ENCODE measurements around the gene PTPRT.

Gene PTPRT

DNA sequence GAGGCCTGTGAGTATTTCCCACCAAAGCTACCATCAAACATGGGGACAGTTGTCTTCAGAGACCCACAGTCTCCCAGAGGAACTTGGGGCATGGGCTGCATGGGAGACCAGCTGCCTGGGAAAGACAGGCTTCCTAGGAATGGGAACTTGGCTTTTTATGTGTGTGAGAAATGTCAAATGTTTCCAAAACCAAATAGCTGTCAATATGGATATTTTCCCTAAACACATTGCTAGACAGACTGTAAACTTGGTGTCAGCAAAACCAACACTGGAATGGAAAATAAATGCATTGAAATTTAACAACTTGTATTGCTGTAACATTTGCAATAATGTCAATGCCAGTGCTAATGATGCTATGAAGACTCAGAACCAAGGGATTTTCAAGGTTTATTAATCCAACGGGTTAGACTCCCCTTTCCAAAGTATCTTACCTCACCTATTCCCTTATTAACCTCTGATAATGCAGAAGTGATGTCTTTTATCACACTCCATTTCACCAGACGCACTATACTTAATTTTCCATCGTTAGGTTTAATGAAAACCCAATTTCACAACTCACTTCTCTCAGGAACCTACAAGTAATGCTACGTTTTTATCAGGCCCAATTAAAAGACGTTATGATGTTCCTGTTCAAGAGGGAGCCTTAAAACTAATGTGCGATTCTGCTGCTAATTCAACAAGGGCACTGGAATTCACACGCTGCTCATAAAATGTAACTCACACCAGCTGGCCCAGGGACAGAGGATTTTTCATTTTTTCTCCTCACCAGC lies 1025.4 kb downstream of the PTPRT start:
- no peak overlapping the region for H3K27ac Mint-ChIP-seq (ENCODE audit: low read depth)
- no peaks in the 10 kb centered on the region for H3K4me1 Mint-ChIP-seq
- H3K4me3 Mint-ChIP-seq, result no peak overlapping the region
- no peak for DNase-seq (ENCODE audit: low spot score in 2 of 2)
- peaks cover 10% of the 10 kb centered on the region for H3K9me3 Mint-ChIP-seq
- no peak for ATAC-seq (replicated peaks; ENCODE audit: extremely low read depth, poor library complexity, severe bottlenecking)
- no peaks in the 10 kb centered on the region for H3K27me3 Mint-ChIP-seq
- peaks cover 1% of the 10 kb centered on the region for H3K36me3 Mint-ChIP-seq (ENCODE audit: insufficient read depth)

DNA sequence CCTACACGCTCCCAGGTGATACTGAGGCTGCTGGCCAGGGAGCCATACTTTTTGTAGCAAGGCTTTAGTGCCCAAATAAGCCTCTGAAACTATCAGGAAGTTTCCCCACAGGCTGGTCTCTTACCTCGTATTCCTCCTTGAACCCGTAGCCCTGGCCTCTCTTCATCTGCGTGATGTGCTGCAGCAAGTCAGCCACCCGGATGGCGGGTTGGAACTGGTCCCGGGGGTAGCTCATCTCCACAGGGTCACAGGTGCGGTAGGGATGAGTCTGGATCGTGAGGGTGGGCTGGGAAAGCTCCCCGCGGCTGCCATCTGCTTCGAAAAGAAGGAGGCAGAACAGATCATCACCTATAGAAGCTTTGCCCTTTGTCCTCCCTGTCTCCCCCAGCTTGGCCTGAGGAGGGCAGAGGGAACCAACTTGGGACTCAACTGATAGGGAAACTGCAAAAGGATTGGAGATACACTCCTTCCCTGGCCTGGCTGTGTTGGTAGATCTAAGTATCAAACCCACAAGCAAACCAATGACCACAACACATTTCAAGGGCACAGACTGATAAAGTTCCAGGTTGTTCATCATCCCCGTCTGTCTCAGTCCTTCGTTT lies 1028.4 kb downstream of the PTPRT start:
- H3K27ac Mint-ChIP-seq (ENCODE audit: low read depth), result no peak overlapping the region
- H3K9me3 Mint-ChIP-seq, result peaks cover 12% of the 10 kb centered on the region
- H3K4me3 Mint-ChIP-seq, result no peak overlapping the region
- H3K36me3 Mint-ChIP-seq (ENCODE audit: insufficient read depth), result peaks cover 1% of the 10 kb centered on the region
- no peaks in the 10 kb centered on the region for H3K27me3 Mint-ChIP-seq
- H3K4me1 Mint-ChIP-seq, result no peaks in the 10 kb centered on the region
- no peak for DNase-seq (ENCODE audit: low spot score in 2 of 2)
- no peak for ATAC-seq (replicated peaks; ENCODE audit: extremely low read depth, poor library complexity, severe bottlenecking)

DNA sequence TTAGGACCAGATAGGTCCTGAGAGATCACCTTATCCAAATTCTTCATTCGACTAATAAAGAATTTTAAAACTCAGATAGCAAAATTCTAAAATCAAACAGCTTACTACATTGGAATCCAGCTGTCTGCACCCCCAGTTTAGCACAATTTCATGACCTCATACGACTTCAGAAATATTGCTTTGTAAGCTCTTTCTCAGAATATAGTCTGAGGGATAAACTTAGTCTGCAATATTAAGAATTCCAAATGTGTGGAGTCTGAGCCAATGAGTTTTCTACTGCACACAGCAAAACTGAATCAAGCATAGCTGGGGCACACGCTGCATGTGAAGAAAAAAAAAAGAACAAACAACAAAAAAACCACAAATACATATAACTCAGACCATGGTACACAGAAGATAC lies 1029.9 kb downstream of the PTPRT start:
- Mint-ChIP-seq H3K36me3 (ENCODE audit: insufficient read depth) (peaks cover 1% of the 10 kb centered on the region), H3K4me3 (no peak overlapping the region), H3K27ac (ENCODE audit: low read depth) (no peak overlapping the region), H3K27me3 (no peaks in the 10 kb centered on the region), H3K4me1 (no peaks in the 10 kb centered on the region), H3K9me3 (peaks cover 15% of the 10 kb centered on the region)
- DNase-seq (ENCODE audit: low spot score in 2 of 2), result no peak
- no peak for ATAC-seq (replicated peaks; ENCODE audit: extremely low read depth, poor library complexity, severe bottlenecking)

DNA sequence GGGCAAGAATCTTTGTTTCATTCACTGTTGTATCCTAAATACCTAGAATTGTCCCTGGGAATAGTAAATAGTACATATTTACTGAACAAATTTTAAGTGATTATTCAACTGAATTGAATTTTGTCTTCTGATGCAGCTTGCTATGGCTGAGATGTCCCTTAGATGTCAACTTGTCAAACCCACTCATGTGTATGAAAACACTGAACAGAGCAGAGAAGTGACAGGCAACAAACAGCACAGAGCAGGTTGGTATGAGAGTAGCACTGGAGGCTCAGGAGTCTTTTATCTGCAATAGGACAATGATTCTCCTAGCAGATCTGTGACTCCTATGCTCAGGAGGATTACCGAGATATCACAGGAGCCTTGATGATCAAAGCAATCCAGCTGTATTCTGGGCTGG lies 1031.4 kb downstream of the PTPRT start:
- no peak overlapping the region for H3K4me3 Mint-ChIP-seq

DNA sequence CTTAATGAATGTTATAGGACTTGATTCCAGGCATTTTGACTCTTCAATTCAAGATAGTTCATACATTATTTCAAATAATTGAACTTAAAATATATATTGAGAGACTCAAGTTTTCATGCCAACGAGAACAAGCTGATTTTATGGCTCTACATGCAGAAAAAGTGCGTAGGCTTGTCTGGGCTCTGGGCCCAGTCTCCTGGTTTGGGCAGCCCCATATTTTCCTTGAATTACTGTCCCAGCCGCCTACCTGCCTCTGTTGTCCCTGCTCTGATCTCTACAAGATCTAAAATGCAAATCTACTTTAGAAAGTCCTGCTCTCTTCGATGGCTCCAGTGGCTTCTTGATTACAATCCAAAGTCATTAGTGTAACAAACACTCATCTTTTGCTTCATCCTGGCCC lies 1034.1 kb downstream of the PTPRT start:
- Mint-ChIP-seq H3K27me3 (no peaks in the 10 kb centered on the region), H3K4me3 (no peak overlapping the region), H3K9me3 (peaks cover 19% of the 10 kb centered on the region), H3K27ac (ENCODE audit: low read depth) (no peak overlapping the region), H3K4me1 (no peaks in the 10 kb centered on the region), H3K36me3 (ENCODE audit: insufficient read depth) (no peaks in the 10 kb centered on the region)
- DNase-seq (ENCODE audit: low spot score in 2 of 2), result no peak
- ATAC-seq (replicated peaks; ENCODE audit: extremely low read depth, poor library complexity, severe bottlenecking), result no peak

More for the DNA sequence above, 1031.4 kb downstream of the PTPRT start:
- H3K9me3 Mint-ChIP-seq, result peaks cover 19% of the 10 kb centered on the region
- no peak for ATAC-seq (replicated peaks; ENCODE audit: extremely low read depth, poor library complexity, severe bottlenecking)
- no peaks in the 10 kb centered on the region for H3K27me3 Mint-ChIP-seq
- no peaks in the 10 kb centered on the region for H3K4me1 Mint-ChIP-seq
- H3K27ac Mint-ChIP-seq (ENCODE audit: low read depth), result no peak overlapping the region
- H3K36me3 Mint-ChIP-seq (ENCODE audit: insufficient read depth), result peaks cover 1% of the 10 kb centered on the region
- DNase-seq (ENCODE audit: low spot score in 2 of 2), result no peak

DNA sequence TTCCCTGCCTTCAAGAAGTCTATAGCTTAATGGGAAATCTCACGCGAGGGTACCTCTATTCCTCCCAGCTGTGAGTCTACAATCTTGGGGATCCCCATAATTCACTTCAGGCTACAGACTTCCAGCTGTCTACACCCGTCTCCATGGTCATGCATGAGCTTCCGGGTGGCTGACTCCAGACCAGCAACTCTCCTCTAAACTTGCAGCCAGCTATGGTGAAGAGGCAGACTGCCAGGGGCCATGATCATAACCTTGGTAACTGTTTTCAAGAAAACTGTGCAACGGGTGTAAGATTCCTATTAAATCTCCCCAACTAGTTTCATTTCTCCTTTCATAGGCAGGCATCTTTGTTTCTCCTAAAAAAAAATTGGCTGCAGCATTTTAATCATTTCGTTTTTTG lies 1037.1 kb downstream of the PTPRT start:
- H3K27ac Mint-ChIP-seq (ENCODE audit: low read depth), result no peak overlapping the region
- DNase-seq (ENCODE audit: low spot score in 2 of 2) (no peak), ATAC-seq (replicated peaks; ENCODE audit: extremely low read depth, poor library complexity, severe bottlenecking) (no peak)
- H3K27me3 Mint-ChIP-seq, result no peaks in the 10 kb centered on the region
- no peaks in the 10 kb centered on the region for H3K4me1 Mint-ChIP-seq
- H3K4me3 Mint-ChIP-seq, result no peak overlapping the region
- H3K36me3 Mint-ChIP-seq (ENCODE audit: insufficient read depth), result no peaks in the 10 kb centered on the region
- H3K9me3 Mint-ChIP-seq, result peaks cover 25% of the 10 kb centered on the region

DNA sequence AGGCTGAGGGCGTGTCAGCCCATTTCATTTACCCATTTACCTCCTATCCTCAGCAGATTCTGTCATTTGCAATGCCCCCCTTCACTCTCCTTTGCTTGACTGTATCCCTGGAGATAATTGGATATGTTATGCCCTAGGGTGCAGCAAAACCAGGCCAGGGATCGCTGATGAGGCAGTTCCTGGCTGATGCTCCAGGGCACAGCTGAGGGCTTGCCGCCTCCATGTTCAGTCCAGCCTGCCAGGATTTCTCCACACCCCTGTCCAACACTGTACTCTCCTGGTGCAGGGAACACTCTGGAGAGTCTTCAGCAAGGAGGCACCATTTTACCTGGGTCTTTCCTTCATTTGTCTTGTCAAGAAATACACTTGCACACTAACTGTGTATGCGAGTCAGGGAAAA lies 1039.5 kb downstream of the PTPRT start:
- peaks cover 11% of the 10 kb centered on the region for H3K9me3 Mint-ChIP-seq
- ATAC-seq (replicated peaks; ENCODE audit: extremely low read depth, poor library complexity, severe bottlenecking) (no peak), DNase-seq (ENCODE audit: low spot score in 2 of 2) (no peak)
- no peaks in the 10 kb centered on the region for H3K36me3 Mint-ChIP-seq (ENCODE audit: insufficient read depth)
- H3K4me1 Mint-ChIP-seq, result no peaks in the 10 kb centered on the region
- no peak overlapping the region for H3K27ac Mint-ChIP-seq (ENCODE audit: low read depth)
- no peaks in the 10 kb centered on the region for H3K27me3 Mint-ChIP-seq
- H3K4me3 Mint-ChIP-seq, result no peak overlapping the region

DNA sequence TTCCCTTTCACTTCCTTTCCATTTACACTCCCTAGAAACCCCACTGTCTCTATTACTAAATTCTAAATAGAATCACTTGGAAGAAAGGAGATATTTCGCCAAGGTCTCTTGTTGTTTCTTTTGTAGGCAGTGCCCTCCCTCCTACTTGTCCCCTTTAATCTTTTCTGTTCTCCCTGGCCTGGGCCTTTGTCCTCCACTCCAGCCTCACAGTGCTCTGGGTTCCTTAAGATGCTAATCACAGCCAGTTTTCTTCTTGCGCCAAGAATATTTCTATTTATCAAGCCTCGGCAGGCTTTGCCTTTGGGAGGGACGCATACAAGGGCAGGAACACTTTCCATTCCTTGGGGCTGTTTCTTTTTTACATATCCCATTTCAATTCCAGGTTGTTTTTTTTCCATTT lies 1051.0 kb downstream of the PTPRT start:
- H3K27me3 Mint-ChIP-seq, result no peaks in the 10 kb centered on the region
- no peaks in the 10 kb centered on the region for H3K4me1 Mint-ChIP-seq
- H3K36me3 Mint-ChIP-seq (ENCODE audit: insufficient read depth), result no peaks in the 10 kb centered on the region
- peaks cover 23% of the 10 kb centered on the region for H3K9me3 Mint-ChIP-seq
- no peak for ATAC-seq (replicated peaks; ENCODE audit: extremely low read depth, poor library complexity, severe bottlenecking)
- no peak overlapping the region for H3K4me3 Mint-ChIP-seq
- H3K27ac Mint-ChIP-seq (ENCODE audit: low read depth), result no peak overlapping the region
- no peak for DNase-seq (ENCODE audit: low spot score in 2 of 2)

DNA sequence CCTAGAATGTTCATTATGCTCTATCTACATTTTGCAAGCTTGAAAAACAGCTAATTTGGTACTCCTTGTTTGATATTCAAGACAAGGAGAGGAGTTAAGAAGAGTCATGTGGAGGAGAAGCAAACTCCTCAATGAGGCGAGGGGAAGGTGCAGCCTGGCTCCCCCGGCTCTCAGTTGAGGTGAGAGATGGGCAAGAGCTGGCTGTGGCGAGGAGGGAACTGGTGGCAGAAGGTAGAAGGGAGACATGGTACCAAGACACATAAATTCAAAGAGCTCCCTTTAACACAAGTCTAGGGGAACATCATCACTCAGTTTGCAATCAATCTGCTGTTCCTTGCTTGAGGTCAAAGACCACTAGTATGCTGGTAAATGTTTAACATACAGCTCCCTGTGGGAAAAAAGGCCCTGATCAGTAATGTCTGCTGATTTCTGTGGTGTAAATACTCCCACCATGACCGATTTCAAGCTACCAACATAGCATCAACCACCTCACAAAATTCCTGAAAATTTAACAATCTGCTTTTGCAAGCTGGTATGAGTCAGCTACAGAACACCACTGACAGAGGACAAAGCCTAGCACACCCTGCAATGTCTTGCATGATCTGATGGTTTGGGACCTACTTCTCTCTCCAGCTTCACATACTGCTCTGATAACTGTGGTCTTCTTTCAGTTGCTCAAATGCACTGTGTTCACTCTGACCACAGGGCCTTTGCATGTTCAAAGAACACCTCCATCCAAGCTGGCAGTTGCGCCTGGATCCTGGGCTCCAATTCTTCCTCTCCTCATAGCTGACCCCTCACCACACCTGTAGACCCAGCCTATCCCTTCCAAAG lies 1055.2 kb downstream of the PTPRT start:
- no peaks in the 10 kb centered on the region for H3K27me3 Mint-ChIP-seq
- ATAC-seq (replicated peaks; ENCODE audit: extremely low read depth, poor library complexity, severe bottlenecking) (no peak), DNase-seq (ENCODE audit: low spot score in 2 of 2) (no peak)
- H3K9me3 Mint-ChIP-seq, result peaks cover 5% of the 10 kb centered on the region
- no peak overlapping the region for H3K27ac Mint-ChIP-seq (ENCODE audit: low read depth)
- peaks cover 2% of the 10 kb centered on the region for H3K36me3 Mint-ChIP-seq (ENCODE audit: insufficient read depth)
- H3K4me3 Mint-ChIP-seq, result no peak overlapping the region
- no peaks in the 10 kb centered on the region for H3K4me1 Mint-ChIP-seq

DNA sequence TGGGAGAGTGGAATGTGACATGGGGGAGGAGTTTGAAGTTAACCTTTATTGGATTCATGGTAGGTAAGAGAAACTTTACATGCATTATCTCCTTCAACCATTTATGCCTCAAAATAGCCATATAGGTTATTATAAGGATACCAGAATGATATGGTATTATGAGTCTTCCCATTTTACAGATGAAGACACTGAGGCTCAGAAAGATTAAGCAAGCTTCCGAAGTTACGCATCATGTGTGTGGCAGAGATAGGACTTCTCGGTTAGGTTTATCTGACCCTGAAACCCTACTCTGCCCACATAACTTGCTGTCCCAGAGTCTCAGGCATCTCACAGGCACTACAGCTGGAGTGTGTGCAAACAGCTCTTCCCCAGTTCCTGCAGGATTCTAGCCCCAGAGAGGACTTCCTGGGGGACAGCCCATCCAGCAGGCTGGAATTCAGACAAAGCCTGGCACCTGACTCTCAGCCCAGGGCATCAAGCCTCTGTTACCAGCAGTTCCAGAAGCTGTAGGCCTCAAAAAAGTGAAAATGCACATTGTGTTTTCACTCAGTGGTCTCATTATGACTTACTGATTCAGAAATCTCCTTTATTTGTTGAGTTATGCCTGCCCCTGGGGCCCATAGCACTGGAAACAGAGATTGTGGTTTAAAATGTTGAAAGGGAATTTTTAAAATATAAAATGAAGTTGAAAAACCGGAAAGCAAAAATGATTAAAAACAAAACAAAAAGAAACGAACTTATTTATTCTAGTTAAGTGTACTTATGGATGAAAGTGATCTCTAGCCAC lies 1058.7 kb downstream of the PTPRT start:
- DNase-seq (ENCODE audit: low spot score in 2 of 2) (no peak), ATAC-seq (replicated peaks; ENCODE audit: extremely low read depth, poor library complexity, severe bottlenecking) (no peak)
- Mint-ChIP-seq H3K4me1 (no peaks in the 10 kb centered on the region), H3K27ac (ENCODE audit: low read depth) (no peak overlapping the region), H3K9me3 (peaks cover 13% of the 10 kb centered on the region), H3K4me3 (no peak overlapping the region), H3K36me3 (ENCODE audit: insufficient read depth) (peaks cover 2% of the 10 kb centered on the region), H3K27me3 (no peaks in the 10 kb centered on the region)

DNA sequence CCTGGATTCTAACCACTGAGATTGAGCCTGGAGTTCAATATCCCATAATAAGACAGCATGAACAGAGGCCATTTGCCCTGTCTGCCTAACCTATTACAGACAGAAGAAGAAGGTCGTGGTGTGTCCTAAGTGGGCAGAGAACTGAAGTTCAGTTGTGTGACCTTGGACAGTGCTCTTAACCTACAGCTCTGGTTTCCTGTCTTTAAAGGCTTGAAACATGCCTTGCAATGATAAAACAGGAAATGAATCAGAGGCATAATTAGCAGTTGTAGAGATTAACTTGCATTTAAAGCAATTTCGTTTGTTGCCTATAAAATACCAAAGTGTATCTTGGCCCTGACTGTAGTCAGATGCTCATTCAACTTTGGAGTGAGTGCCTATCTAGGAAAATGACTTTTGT lies 1064.3 kb downstream of the PTPRT start:
- Mint-ChIP-seq H3K27ac (ENCODE audit: low read depth) (no peak overlapping the region), H3K27me3 (no peaks in the 10 kb centered on the region), H3K4me1 (no peaks in the 10 kb centered on the region), H3K36me3 (ENCODE audit: insufficient read depth) (no peaks in the 10 kb centered on the region), H3K9me3 (peaks cover 18% of the 10 kb centered on the region), H3K4me3 (no peak overlapping the region)
- DNase-seq (ENCODE audit: low spot score in 2 of 2) (no peak), ATAC-seq (replicated peaks; ENCODE audit: extremely low read depth, poor library complexity, severe bottlenecking) (no peak)

DNA sequence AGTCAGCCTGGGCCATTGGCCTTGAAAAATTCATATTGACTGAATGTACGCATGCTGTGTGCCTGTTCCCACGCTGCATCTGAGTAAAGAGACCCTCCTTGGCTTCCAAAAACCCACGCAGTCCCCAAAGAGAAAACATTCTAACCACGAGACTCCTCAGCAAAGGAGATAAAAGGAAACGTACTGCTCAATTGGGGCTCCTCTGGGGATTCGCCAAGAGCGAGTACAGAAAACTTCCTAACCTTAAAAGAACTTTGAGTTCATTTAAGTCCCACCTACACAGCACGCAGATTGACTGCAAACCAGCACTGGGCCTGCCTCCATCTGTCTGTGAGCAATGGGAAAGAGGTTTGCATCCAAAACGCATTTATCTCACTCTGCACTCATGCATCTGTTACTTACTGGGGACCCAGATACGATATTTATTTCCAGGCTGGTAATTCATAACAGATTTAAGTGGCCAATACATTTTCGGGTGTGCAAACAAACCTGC lies 1065.7 kb downstream of the PTPRT start:
- Mint-ChIP-seq H3K4me3 (no peak overlapping the region), H3K27ac (ENCODE audit: low read depth) (no peak overlapping the region)
- ATAC-seq (replicated peaks; ENCODE audit: extremely low read depth, poor library complexity, severe bottlenecking), result no peak

More for the DNA sequence above, 1065.7 kb downstream of the PTPRT start:
- no peaks in the 10 kb centered on the region for H3K27me3 Mint-ChIP-seq
- H3K9me3 Mint-ChIP-seq, result peaks cover 18% of the 10 kb centered on the region
- H3K4me1 Mint-ChIP-seq, result no peaks in the 10 kb centered on the region
- no peak for DNase-seq (ENCODE audit: low spot score in 2 of 2)
- no peaks in the 10 kb centered on the region for H3K36me3 Mint-ChIP-seq (ENCODE audit: insufficient read depth)
